Breast epithelium (tissue), 3 donors: ENCODE measurements around the gene NCKAP1.

ENCODE experiments used
- POLR2A ChIP-seq: fragments of 450-650 bp; IDR thresholded peaks from one replicate; pipeline ENCODE4 v1.6.1; 2016; ENCODE audit warnings: antibody characterized with exemption, mild to moderate bottlenecking, moderate library complexity
- TF ChIP-seq, protein P1 (sequence below), 3 donors: fragments of 450-650 bp; IDR thresholded peaks; one replicate each; pipeline ENCODE4 v1.5.1; 2016 to 2017; ENCODE audit warnings: antibody characterized with exemption in 3 of 3, mild to moderate bottlenecking in 3 of 3, moderate library complexity in 3 of 3

DNA sequence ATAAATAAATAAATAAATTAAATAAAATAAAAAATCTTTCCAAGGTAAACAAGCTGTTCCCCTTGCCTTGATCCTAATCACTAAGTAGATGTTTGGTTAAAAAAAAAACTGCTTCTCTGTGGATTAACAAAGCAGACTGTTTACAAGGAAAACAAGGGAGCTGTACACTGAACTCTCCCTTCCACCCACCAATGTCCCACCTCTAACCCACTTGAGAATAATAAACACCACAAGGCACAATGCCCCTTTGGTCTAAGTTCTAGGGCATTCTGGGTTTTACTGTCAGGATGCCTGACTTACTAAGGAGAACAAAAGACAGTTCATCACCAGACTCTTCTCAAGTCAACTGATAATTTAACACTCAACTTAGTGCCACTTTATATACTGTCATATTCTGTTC lies 83.5 kb downstream of the NCKAP1 start:
- TF ChIP-seq, protein P1, sequence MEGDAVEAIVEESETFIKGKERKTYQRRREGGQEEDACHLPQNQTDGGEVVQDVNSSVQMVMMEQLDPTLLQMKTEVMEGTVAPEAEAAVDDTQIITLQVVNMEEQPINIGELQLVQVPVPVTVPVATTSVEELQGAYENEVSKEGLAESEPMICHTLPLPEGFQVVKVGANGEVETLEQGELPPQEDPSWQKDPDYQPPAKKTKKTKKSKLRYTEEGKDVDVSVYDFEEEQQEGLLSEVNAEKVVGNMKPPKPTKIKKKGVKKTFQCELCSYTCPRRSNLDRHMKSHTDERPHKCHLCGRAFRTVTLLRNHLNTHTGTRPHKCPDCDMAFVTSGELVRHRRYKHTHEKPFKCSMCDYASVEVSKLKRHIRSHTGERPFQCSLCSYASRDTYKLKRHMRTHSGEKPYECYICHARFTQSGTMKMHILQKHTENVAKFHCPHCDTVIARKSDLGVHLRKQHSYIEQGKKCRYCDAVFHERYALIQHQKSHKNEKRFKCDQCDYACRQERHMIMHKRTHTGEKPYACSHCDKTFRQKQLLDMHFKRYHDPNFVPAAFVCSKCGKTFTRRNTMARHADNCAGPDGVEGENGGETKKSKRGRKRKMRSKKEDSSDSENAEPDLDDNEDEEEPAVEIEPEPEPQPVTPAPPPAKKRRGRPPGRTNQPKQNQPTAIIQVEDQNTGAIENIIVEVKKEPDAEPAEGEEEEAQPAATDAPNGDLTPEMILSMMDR (IDR thresholded peaks at IDR 0.05) = no peak
- no peak for TF ChIP-seq POLR2A
